Liver (tissue), 3 donors: Measurements from ENCODE around the gene PROSER3.

Source experiments
- CTCF ChIP-seq: fragments of 150-350 bp; IDR thresholded peaks from 2 replicates; pipeline ENCODE4 v1.5.1; 2017; ENCODE audit warnings: improper control_type of control experiment, low read depth, low read length; ENCODE audit not compliant: missing input control
- FOXA1 ChIP-seq: IDR thresholded peaks from 2 replicates; pipeline ENCODE4 v1.6.1; 2016; ENCODE audit warnings: antibody characterized with exemption
- GABPA ChIP-seq, 2 donors: IDR thresholded peaks in 1 of 2; conservative IDR thresholded peaks in 1 of 2; 2 replicates each; pipeline ENCODE4 v1.6.1; 2016; ENCODE audit warnings: antibody characterized with exemption in 2 of 2, mild to moderate bottlenecking in 1 of 2, moderate library complexity in 1 of 2
- MAX ChIP-seq: IDR thresholded peaks from 2 replicates; pipeline ENCODE4 v1.6.1; 2016; ENCODE audit warnings: antibody characterized with exemption
- RAD21 ChIP-seq, 2 donors: IDR thresholded peaks; 2 replicates each; pipeline ENCODE4 v1.6.1; 2016; ENCODE audit warnings: antibody characterized with exemption in 2 of 2, mild to moderate bottlenecking in 2 of 2
- REST ChIP-seq: IDR thresholded peaks from 2 replicates; pipeline ENCODE4 v1.6.1; 2016; ENCODE audit warnings: antibody characterized with exemption, mild to moderate bottlenecking
- SP1 ChIP-seq: IDR thresholded peaks from 2 replicates; pipeline ENCODE4 v1.6.1; 2018; ENCODE audit warnings: antibody characterized with exemption, mild to moderate bottlenecking
- TAF1 ChIP-seq: conservative IDR thresholded peaks from 2 replicates; pipeline ENCODE4 v1.6.1; 2016; ENCODE audit warnings: antibody characterized with exemption, mild to moderate bottlenecking
- donor health status: healthy.
- donor health status: healthy.

GRCh38 chr19:35727053-35727955 lies 30.7 kb upstream of the PROSER3 start:
- TF ChIP-seq TAF1 (no peak), SP1 (no peak), CTCF (no peak), GABPA (IDR thresholded peaks at IDR 0.05 in 1 of 2, conservative IDR thresholded peaks at IDR 0.05 in 1 of 2) (no peak), FOXA1 (no peak), MAX (no peak), REST (no peak), RAD21 (IDR thresholded peaks at IDR 0.05) (no peak)
